Measurements from ENCODE around the gene IPO9.
"Not testable (repeated sequence)": the region's sequence is repeated elsewhere in the genome, so short reads cannot be mapped to it uniquely, and the experiment has no call there.

IPO9 gene

GRCh38 chr1:201850053-201850397, 21.1 kb downstream of the IPO9 start:
- FAIRE-seq: no peak

GRCh38 chr1:201851949-201852348, 23.0 kb downstream of the IPO9 start:
- no peak for FAIRE-seq

GRCh38 chr1:201856722-201857121, 27.8 kb downstream of the IPO9 start:
- not testable (repeated sequence) for FAIRE-seq

- no peak for FAIRE-seq
Observed at GRCh38 chr1:201859424-201859823, 30.5 kb downstream of the IPO9 start.

- FAIRE-seq: no peak
Observed at GRCh38 chr1:201861448-201861847, 32.5 kb downstream of the IPO9 start.

- no peak for FAIRE-seq
Observed at GRCh38 chr1:201870397-201870796, 41.4 kb downstream of the IPO9 start.

GRCh38 chr1:201874672-201875071, 45.7 kb downstream of the IPO9 start:
- FAIRE-seq: no peak

GRCh38 chr1:201876148-201876818, 47.3 kb downstream of the IPO9 start:
- FAIRE-seq: no peak

GRCh38 chr1:201877877-201878401, 49.0 kb downstream of the IPO9 start:
- FAIRE-seq: peak; percentile 91

GRCh38 chr1:201880928-201881571, 52.1 kb downstream of the IPO9 start:
- FAIRE-seq: no peak

GRCh38 chr1:201881617-201882016, 52.7 kb downstream of the IPO9 start:
- FAIRE-seq: no peak

GRCh38 chr1:201882665-201883132, 53.7 kb downstream of the IPO9 start:
- no peak for FAIRE-seq

GRCh38 chr1:201883266-201883665, 54.3 kb downstream of the IPO9 start:
- no peak for FAIRE-seq

- no peak for FAIRE-seq
Observed at GRCh38 chr1:201883786-201884185, 54.8 kb downstream of the IPO9 start.

- FAIRE-seq: no peak
Observed at GRCh38 chr1:201884425-201884824, 55.5 kb downstream of the IPO9 start.

GRCh38 chr1:201885531-201886075, 56.6 kb downstream of the IPO9 start:
- FAIRE-seq: no peak

- no peak for FAIRE-seq
Observed at GRCh38 chr1:201886103-201886885, 57.3 kb downstream of the IPO9 start.

- no peak for FAIRE-seq
Observed at GRCh38 chr1:201887116-201887866, 58.3 kb downstream of the IPO9 start.

- peak; percentile 92 for FAIRE-seq
Observed at GRCh38 chr1:201888282-201889089, 59.5 kb downstream of the IPO9 start, which contains the start of gene SHISA4. TSS of gene SHISA4 (plus strand) at chr1:201888898. CDS start at chr1:201888995, 97 bp downstream.

GRCh38 chr1:201889090-201889968, 60.4 kb downstream of the IPO9 start:
- FAIRE-seq: no peak
